Osteocyte (in vitro differentiated cells): ENCODE measurements around the gene RNF214. TPM values are rescaled to one million over a fixed set of nuclear protein-coding genes. Genes with fewer than 3 reads are reported as not detected.

Experiments
- DNase-seq: peaks from one replicate; pipeline ENCODE4 v3.0.0; 2021; ENCODE audit warnings: mixed read lengths; ENCODE audit not compliant: unreplicated experiment; ENCODE audit errors: extremely low spot score
- H3K27ac Mint-ChIP-seq: one replicate; pipeline ENCODE4 v1.8.0; 2021; ENCODE audit warnings: mild to moderate bottlenecking, mixed read lengths; ENCODE audit not compliant: unreplicated experiment
- H3K27me3 Mint-ChIP-seq: one replicate; pipeline ENCODE4 v1.8.0; 2021; ENCODE audit warnings: mixed read lengths; ENCODE audit not compliant: unreplicated experiment
- H3K36me3 Mint-ChIP-seq: one replicate; pipeline ENCODE4 v1.8.0; 2021; ENCODE audit warnings: mixed read lengths; ENCODE audit not compliant: unreplicated experiment
- H3K4me1 Mint-ChIP-seq: one replicate; pipeline ENCODE4 v1.8.0; 2021; ENCODE audit warnings: mixed read lengths; ENCODE audit not compliant: unreplicated experiment
- H3K4me3 Mint-ChIP-seq: one replicate; pipeline ENCODE4 v1.8.0; 2021; ENCODE audit warnings: mild to moderate bottlenecking, moderate library complexity, mixed read lengths; ENCODE audit not compliant: unreplicated experiment
- H3K9me3 Mint-ChIP-seq: one replicate; pipeline ENCODE4 v1.8.0; 2021; ENCODE audit warnings: mixed read lengths; ENCODE audit not compliant: unreplicated experiment
- total RNA-seq: library from RNA; stranded (reverse); gene quantifications from 2 replicates; pipeline ENCODE4 v1.2.1, GENCODE V29; 2021
- TF ChIP-seq, protein P1 (sequence below): fragments of 200-600 bp; sonication (generic); IDR thresholded peaks from 2 replicates; pipeline ENCODE4 v1.5.0; 2021; ENCODE audit warnings: antibody characterized with exemption, mild to moderate bottlenecking, moderate library complexity

RNF214 gene
- total RNA-seq, 1 donor from 2014 or later, result 32.8 TPM

GRCh38 chr11:117328375-117329010 is 96.0 kb downstream of the RNF214 start:
- no peaks in the 10 kb centered on the region for H3K27me3 Mint-ChIP-seq
- H3K27ac Mint-ChIP-seq, result no peak overlapping the region
- no peak for DNase-seq
- H3K4me3 Mint-ChIP-seq, result no peak overlapping the region
- TF ChIP-seq, protein P1, sequence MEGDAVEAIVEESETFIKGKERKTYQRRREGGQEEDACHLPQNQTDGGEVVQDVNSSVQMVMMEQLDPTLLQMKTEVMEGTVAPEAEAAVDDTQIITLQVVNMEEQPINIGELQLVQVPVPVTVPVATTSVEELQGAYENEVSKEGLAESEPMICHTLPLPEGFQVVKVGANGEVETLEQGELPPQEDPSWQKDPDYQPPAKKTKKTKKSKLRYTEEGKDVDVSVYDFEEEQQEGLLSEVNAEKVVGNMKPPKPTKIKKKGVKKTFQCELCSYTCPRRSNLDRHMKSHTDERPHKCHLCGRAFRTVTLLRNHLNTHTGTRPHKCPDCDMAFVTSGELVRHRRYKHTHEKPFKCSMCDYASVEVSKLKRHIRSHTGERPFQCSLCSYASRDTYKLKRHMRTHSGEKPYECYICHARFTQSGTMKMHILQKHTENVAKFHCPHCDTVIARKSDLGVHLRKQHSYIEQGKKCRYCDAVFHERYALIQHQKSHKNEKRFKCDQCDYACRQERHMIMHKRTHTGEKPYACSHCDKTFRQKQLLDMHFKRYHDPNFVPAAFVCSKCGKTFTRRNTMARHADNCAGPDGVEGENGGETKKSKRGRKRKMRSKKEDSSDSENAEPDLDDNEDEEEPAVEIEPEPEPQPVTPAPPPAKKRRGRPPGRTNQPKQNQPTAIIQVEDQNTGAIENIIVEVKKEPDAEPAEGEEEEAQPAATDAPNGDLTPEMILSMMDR, result no peak
- no peaks in the 10 kb centered on the region for H3K9me3 Mint-ChIP-seq
- peaks cover 6% of the 10 kb centered on the region for H3K4me1 Mint-ChIP-seq
- peaks cover 5% of the 10 kb centered on the region for H3K36me3 Mint-ChIP-seq

DNA sequence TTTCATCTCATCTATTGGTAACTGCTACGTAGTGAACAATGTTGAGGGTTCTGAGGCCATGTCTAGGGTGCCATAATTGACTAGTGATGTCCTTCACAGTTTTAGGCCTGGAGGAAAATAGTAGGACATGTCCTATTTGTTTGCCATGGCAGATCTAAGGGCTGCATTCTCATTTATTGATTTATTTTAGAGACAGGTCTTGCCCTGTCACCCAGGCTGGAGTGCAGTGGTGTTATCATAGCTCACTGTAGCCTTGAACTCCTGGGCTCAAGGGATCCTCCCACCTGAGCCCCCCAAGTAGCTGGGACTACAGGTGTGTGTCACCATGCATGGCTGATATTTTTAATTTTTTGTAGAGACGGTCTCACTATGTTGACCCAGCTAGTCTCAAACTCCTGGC is 100.4 kb downstream of the RNF214 start:
- H3K27me3 Mint-ChIP-seq, result no peaks in the 10 kb centered on the region
- no peak overlapping the region for H3K4me3 Mint-ChIP-seq
- H3K27ac Mint-ChIP-seq, result no peak overlapping the region
- peaks cover 16% of the 10 kb centered on the region for H3K36me3 Mint-ChIP-seq
- TF ChIP-seq, protein P1, result no peak
- no peak for DNase-seq
- H3K9me3 Mint-ChIP-seq, result no peaks in the 10 kb centered on the region
- H3K4me1 Mint-ChIP-seq, result peaks cover 6% of the 10 kb centered on the region

- Mint-ChIP-seq H3K27ac (no peak overlapping the region), H3K9me3 (no peaks in the 10 kb centered on the region), H3K36me3 (peaks cover 19% of the 10 kb centered on the region), H3K4me1 (peaks cover 6% of the 10 kb centered on the region), H3K4me3 (no peak overlapping the region), H3K27me3 (no peaks in the 10 kb centered on the region)
- DNase-seq, result no peak
- TF ChIP-seq, protein P1, result no peak
Measured at GRCh38 chr11:117333917-117334316, 101.4 kb downstream of the RNF214 start.

DNA sequence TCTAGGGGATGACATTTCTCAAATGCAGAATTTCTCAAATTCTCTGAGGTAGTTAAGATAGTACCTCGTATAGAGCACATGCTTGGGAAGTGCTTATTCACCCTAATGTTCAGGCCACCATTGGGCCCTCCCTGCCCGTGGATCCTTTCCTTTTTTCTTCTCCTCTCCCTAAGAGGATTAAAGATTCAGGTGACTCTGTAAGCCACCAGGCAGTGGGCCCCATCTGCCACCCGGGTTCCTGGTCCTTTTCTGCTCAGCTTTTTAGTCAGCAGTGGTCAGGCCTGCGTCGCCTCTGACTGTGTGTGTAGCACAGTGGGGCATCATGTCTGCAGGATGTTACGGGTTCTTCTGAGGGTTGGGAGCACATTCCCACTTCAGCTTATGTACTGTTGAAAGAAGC is 102.4 kb downstream of the RNF214 start:
- no peaks in the 10 kb centered on the region for H3K9me3 Mint-ChIP-seq
- H3K27ac Mint-ChIP-seq, result no peak overlapping the region
- peaks cover 4% of the 10 kb centered on the region for H3K4me1 Mint-ChIP-seq
- H3K4me3 Mint-ChIP-seq, result no peak overlapping the region
- DNase-seq, result no peak
- no peaks in the 10 kb centered on the region for H3K27me3 Mint-ChIP-seq
- TF ChIP-seq, protein P1, result no peak
- peaks cover 19% of the 10 kb centered on the region for H3K36me3 Mint-ChIP-seq

- no peak for DNase-seq
- Mint-ChIP-seq H3K9me3 (no peaks in the 10 kb centered on the region), H3K4me3 (no peak overlapping the region), H3K27me3 (no peaks in the 10 kb centered on the region), H3K27ac (no peak overlapping the region), H3K36me3 (peaks cover 20% of the 10 kb centered on the region), H3K4me1 (no peaks in the 10 kb centered on the region)
- TF ChIP-seq, protein P1, result no peak
Measured at GRCh38 chr11:117335399-117335798, 102.9 kb downstream of the RNF214 start.

Other genes with a start within 250 kb of the RNF214 start
- 29.3 and 29.5 TPM in 2 replicates for gene SIK3, start 134.2 kb upstream of the RNF214 start, total RNA-seq
- gene PAFAH1B2, start 88.4 kb upstream of the RNF214 start, total RNA-seq, result 82.7 and 84.5 TPM in 2 replicates
- 65.5 and 67.3 TPM in 2 replicates for gene SIDT2, start 53.9 kb upstream of the RNF214 start, total RNA-seq
- gene TAGLN, start 33.3 kb upstream of the RNF214 start, total RNA-seq, result 711 and 715 TPM in 2 replicates
- 57.5 and 65.0 TPM in 2 replicates for gene PCSK7, start 598 bp upstream of the RNF214 start, total RNA-seq
- gene BACE1-AS, start 58.7 kb downstream of the RNF214 start, total RNA-seq, result 8.3 and 10.9 TPM in 2 replicates
- gene BACE1, start 83.6 kb downstream of the RNF214 start, total RNA-seq, result 74.8 and 75.0 TPM in 2 replicates
- gene CEP164, start 95.2 kb downstream of the RNF214 start, total RNA-seq, result 40.1 and 42.0 TPM in 2 replicates